22Rv1 (cell line): ENCODE data around the gene GAS7.

Experiments used
- H3K27ac ChIP-seq: fragments of 450-650 bp; 2 replicates; pipeline ENCODE4 v1.5.1; 2017
- CTCF ChIP-seq: fragments of 450-650 bp; IDR thresholded peaks from 2 replicates; pipeline ENCODE4 v1.5.1; 2017; ENCODE audit warnings: mild to moderate bottlenecking
- ZFX ChIP-seq: fragments of 450-650 bp; IDR thresholded peaks from 2 replicates; pipeline ENCODE4 v1.6.1; 2017; ENCODE audit warnings: antibody characterized with exemption, borderline replicate concordance

The GAS7 gene

GRCh38 chr17:10041916-10042588, 156.4 kb downstream of the GAS7 start:
- H3K27ac ChIP-seq: no peak overlapping the region
- TF ChIP-seq ZFX: no peak
- TF ChIP-seq CTCF: no peak

- no peak overlapping the region for H3K27ac ChIP-seq
These were observed 157.2 kb downstream of the GAS7 start for GRCh38 chr17:10041287-10041612.

GRCh38 chr17:10036511-10037061, 161.8 kb downstream of the GAS7 start:
- no peak overlapping the region for H3K27ac ChIP-seq
- TF ChIP-seq CTCF (no peak), ZFX (no peak)

More at GRCh38 chr17:10041287-10041612, 157.2 kb downstream of the GAS7 start:
- no peak for TF ChIP-seq ZFX
- no peak for TF ChIP-seq CTCF

- TF ChIP-seq ZFX: no peak
- no peak for TF ChIP-seq CTCF
- H3K27ac ChIP-seq: no peak overlapping the region
These were observed 162.5 kb downstream of the GAS7 start for GRCh38 chr17:10035885-10036284.

- H3K27ac ChIP-seq: no peak overlapping the region
- TF ChIP-seq CTCF (no peak), ZFX (no peak)
These were observed 163.5 kb downstream of the GAS7 start for GRCh38 chr17:10034719-10035475.

- no peak for TF ChIP-seq ZFX
- TF ChIP-seq CTCF: no peak
- H3K27ac ChIP-seq: no peak overlapping the region
These were observed 164.4 kb downstream of the GAS7 start for GRCh38 chr17:10033959-10034358.

- no peak overlapping the region for H3K27ac ChIP-seq
- TF ChIP-seq CTCF: no peak
- no peak for TF ChIP-seq ZFX
These were observed 165.0 kb downstream of the GAS7 start for GRCh38 chr17:10033449-10033848.
